ENCODE measurements around the gene HSPA1B.
A peak's percentile ranks its signal among the peaks of the same experiment; 100 is the strongest.

Gene HSPA1B

GRCh38 chr6:31869343-31869742 is 41.8 kb downstream of the HSPA1B start:
- Mint-ChIP-seq H3K4me1 (peaks cover 9% of the 10 kb centered on the region), H3K9me3 (no peaks in the 10 kb centered on the region), H3K36me3 (ENCODE audit: low read depth) (no peaks in the 10 kb centered on the region), H3K27me3 (peaks cover 3% of the 10 kb centered on the region), H3K27ac (no peak overlapping the region), H3K4me3 (no peak overlapping the region)
- DNase-seq (no peak), ATAC-seq (no peak)

GRCh38 chr6:31870385-31870921 is 42.9 kb downstream of the HSPA1B start:
- no peak overlapping the region for H3K27ac Mint-ChIP-seq
- no peaks in the 10 kb centered on the region for H3K9me3 Mint-ChIP-seq
- H3K27me3 Mint-ChIP-seq: peaks cover 3% of the 10 kb centered on the region
- DNase-seq (no peak), ATAC-seq (no peak)
- no peaks in the 10 kb centered on the region for H3K36me3 Mint-ChIP-seq (ENCODE audit: low read depth)
- H3K4me3 Mint-ChIP-seq: no peak overlapping the region
- no peaks in the 10 kb centered on the region for H3K4me1 Mint-ChIP-seq

- Mint-ChIP-seq H3K27me3 (peaks cover 3% of the 10 kb centered on the region), H3K9me3 (no peaks in the 10 kb centered on the region), H3K4me1 (no peaks in the 10 kb centered on the region), H3K36me3 (ENCODE audit: low read depth) (no peaks in the 10 kb centered on the region), H3K27ac (no peak overlapping the region), H3K4me3 (no peak overlapping the region)
- ATAC-seq: no peak
- DNase-seq: no peak
These were observed 43.6 kb downstream of the HSPA1B start for GRCh38 chr6:31871046-31871659.

- ATAC-seq (no peak), DNase-seq (no peak)
- Mint-ChIP-seq H3K36me3 (ENCODE audit: low read depth) (no peaks in the 10 kb centered on the region), H3K4me3 (no peak overlapping the region), H3K27ac (no peak overlapping the region), H3K27me3 (peaks cover 3% of the 10 kb centered on the region), H3K9me3 (no peaks in the 10 kb centered on the region), H3K4me1 (no peaks in the 10 kb centered on the region)
These were observed 46.6 kb downstream of the HSPA1B start for GRCh38 chr6:31874084-31874670.

GRCh38 chr6:31874836-31875572 is 47.5 kb downstream of the HSPA1B start:
- ATAC-seq: no peak
- H3K27me3 Mint-ChIP-seq: peaks cover 2% of the 10 kb centered on the region
- no peak for DNase-seq
- H3K27ac Mint-ChIP-seq: no peak overlapping the region
- H3K4me1 Mint-ChIP-seq: no peaks in the 10 kb centered on the region
- H3K4me3 Mint-ChIP-seq: no peak overlapping the region
- no peaks in the 10 kb centered on the region for H3K9me3 Mint-ChIP-seq
- no peaks in the 10 kb centered on the region for H3K36me3 Mint-ChIP-seq (ENCODE audit: low read depth)

GRCh38 chr6:31875877-31876276 is 48.3 kb downstream of the HSPA1B start:
- peaks cover 2% of the 10 kb centered on the region for H3K27me3 Mint-ChIP-seq
- no peak overlapping the region for H3K27ac Mint-ChIP-seq
- H3K4me3 Mint-ChIP-seq: no peak overlapping the region
- H3K36me3 Mint-ChIP-seq (ENCODE audit: low read depth): peaks cover 2% of the 10 kb centered on the region
- no peak for DNase-seq
- no peaks in the 10 kb centered on the region for H3K9me3 Mint-ChIP-seq
- no peaks in the 10 kb centered on the region for H3K4me1 Mint-ChIP-seq
- no peak for ATAC-seq

GRCh38 chr6:31876357-31876756 is 48.8 kb downstream of the HSPA1B start:
- Mint-ChIP-seq H3K9me3 (no peaks in the 10 kb centered on the region), H3K27ac (no peak overlapping the region), H3K36me3 (ENCODE audit: low read depth) (peaks cover 7% of the 10 kb centered on the region)

GRCh38 chr6:31877125-31877650 is 49.6 kb downstream of the HSPA1B start:
- H3K4me3 Mint-ChIP-seq: no peak overlapping the region
- no peaks in the 10 kb centered on the region for H3K27me3 Mint-ChIP-seq
- no peak for ATAC-seq
- H3K9me3 Mint-ChIP-seq: no peaks in the 10 kb centered on the region
- no peaks in the 10 kb centered on the region for H3K4me1 Mint-ChIP-seq
- DNase-seq: no peak
- H3K36me3 Mint-ChIP-seq (ENCODE audit: low read depth): peaks cover 11% of the 10 kb centered on the region
- H3K27ac Mint-ChIP-seq: no peak overlapping the region

More at GRCh38 chr6:31876357-31876756, 48.8 kb downstream of the HSPA1B start:
- DNase-seq (no peak), ATAC-seq (no peak)
- H3K4me3 Mint-ChIP-seq: no peak overlapping the region
- no peaks in the 10 kb centered on the region for H3K4me1 Mint-ChIP-seq
- peaks cover 2% of the 10 kb centered on the region for H3K27me3 Mint-ChIP-seq

- Mint-ChIP-seq H3K27ac (no peak overlapping the region), H3K27me3 (no peaks in the 10 kb centered on the region), H3K36me3 (ENCODE audit: low read depth) (peaks cover 11% of the 10 kb centered on the region), H3K4me1 (no peaks in the 10 kb centered on the region), H3K4me3 (no peak overlapping the region), H3K9me3 (no peaks in the 10 kb centered on the region)
- ATAC-seq (peak; percentile 26), DNase-seq (no peak)
These were observed 50.2 kb downstream of the HSPA1B start for GRCh38 chr6:31877651-31878161.

- no peak for ATAC-seq
- Mint-ChIP-seq H3K4me1 (no peaks in the 10 kb centered on the region), H3K36me3 (ENCODE audit: low read depth) (peaks cover 11% of the 10 kb centered on the region), H3K27ac (no peak overlapping the region), H3K4me3 (no peak overlapping the region), H3K9me3 (no peaks in the 10 kb centered on the region), H3K27me3 (no peaks in the 10 kb centered on the region)
- DNase-seq: no peak
These were observed 50.7 kb downstream of the HSPA1B start for GRCh38 chr6:31878222-31878621.

- no peaks in the 10 kb centered on the region for H3K9me3 Mint-ChIP-seq
- peaks cover 11% of the 10 kb centered on the region for H3K36me3 Mint-ChIP-seq (ENCODE audit: low read depth)
- no peak for ATAC-seq
- no peak within 1 kb of the TSS for H3K4me3 Mint-ChIP-seq
- DNase-seq: no peak
- no peak within 1 kb of the TSS for H3K27ac Mint-ChIP-seq
- no peaks in the 10 kb centered on the region for H3K27me3 Mint-ChIP-seq
- H3K4me1 Mint-ChIP-seq: no peaks in the 10 kb centered on the region
These were observed 51.2 kb downstream of the HSPA1B start, which contains the start of gene SLC44A4 for GRCh38 chr6:31878726-31879125. Gene SLC44A4 (minus strand): TSS chr6:31878997. CDS start chr6:31878980, 17 bp downstream.

GRCh38 chr6:31879143-31879542 is 51.6 kb downstream of the HSPA1B start:
- H3K27ac Mint-ChIP-seq: no peak overlapping the region
- ATAC-seq (no peak), DNase-seq (no peak)
- H3K4me1 Mint-ChIP-seq: no peaks in the 10 kb centered on the region
- H3K36me3 Mint-ChIP-seq (ENCODE audit: low read depth): peaks cover 11% of the 10 kb centered on the region
- no peak overlapping the region for H3K4me3 Mint-ChIP-seq
- H3K27me3 Mint-ChIP-seq: no peaks in the 10 kb centered on the region
- no peaks in the 10 kb centered on the region for H3K9me3 Mint-ChIP-seq

Measured in activated naive CD8-positive, alpha-beta T cell treated with anti-CD3 and anti-CD28 coated beads, Interleukin-2, amount 50 U/mL, for 24 hours (primary cell).